A549 (cell line): Measurements from ENCODE around the gene AMY2A. TPM values are rescaled to one million over a fixed set of nuclear protein-coding genes. Genes with fewer than 3 reads are reported as not detected.
"Not testable (repeated sequence)": the region's sequence is repeated elsewhere in the genome, so short reads cannot be mapped to it uniquely, and the experiment has no call there.

Source experiments
- ATAC-seq, 2 experiments: fragments of 200-7000 bp in 1 of 2; fragments of >200 bp in 1 of 2; cut with Nextera tagmentation in 1 of 2; cut with Tn5 transposase in 1 of 2; 3 replicates each; pipeline versions ENCODE4 v1.8.0 to v1.9.1; 2018 to 2020; ENCODE audit warnings: mild to moderate bottlenecking in 1 of 2, moderate library complexity in 1 of 2
- CTCF ChIA-PET: fragments of 300-600 bp; sonication (Branson Sonifier 250); formaldehyde crosslinking; extraction: SDS; loops from one replicate; lab custom pipeline; 2021; ENCODE audit warnings: antibody characterized with exemption, inconsistent platforms; lab: Yijun Ruan, JAX
- POLR2A ChIA-PET: fragments of 350-600 bp; formaldehyde crosslinking; extraction: SDS; loops from one replicate; lab custom pipeline; 2021; ENCODE audit warnings: antibody characterized with exemption, inconsistent platforms; lab: Yijun Ruan, JAX
- DNase-seq, 2 experiments: peaks; one replicate each; pipeline versions ENCODE4 v3.0.0 to v3.0.0-alpha.2; 2011 to 2016; ENCODE audit warnings: low read depth in 1 of 2, low spot score in 1 of 2
- FAIRE-seq: peaks from 2 replicates; lab custom pipeline; 2011; peaks lifted over from hg19 to GRCh38; lab: Jason Lieb, UNC
- H3K27ac ChIP-seq, 2 experiments: fragments of >200 bp; sonication (Bioruptor Twin); formaldehyde crosslinking; 3 replicates each; pipeline ENCODE4 v1.5.1; 2016 to 2017
- H3K4me1 ChIP-seq: fragments of >200 bp; sonication (Bioruptor Twin); formaldehyde crosslinking; 3 replicates; pipeline ENCODE4 v1.6.1; 2016
- H3K4me2 ChIP-seq: fragments of >200 bp; sonication (Bioruptor Twin); formaldehyde crosslinking; 3 replicates; pipeline ENCODE4 v1.6.1; 2016
- H3K4me3 ChIP-seq: fragments of >200 bp; sonication (Bioruptor Twin); formaldehyde crosslinking; 3 replicates; pipeline ENCODE4 v1.5.1; 2016
- H3K9me3 ChIP-seq: fragments of >200 bp; sonication (Bioruptor Twin); formaldehyde crosslinking; 3 replicates; pipeline ENCODE4 v1.6.1; 2016
- ESRRA ChIP-seq: fragments of 150-350 bp; IDR thresholded peaks from 2 replicates; pipeline ENCODE4 v1.6.1; 2014; ENCODE audit warnings: mild to moderate bottlenecking, low read length, borderline replicate concordance
- FOSL2 ChIP-seq, 2 experiments: fragments of 450-650 bp in 1 of 2; fragments of >200 bp in 1 of 2; sonication (Bioruptor Twin) in 1 of 2; formaldehyde crosslinking; IDR thresholded peaks; 2 replicates each; pipeline versions ENCODE4 v1.5.0 to v1.6.1; 2016 to 2020; ENCODE audit warnings: mild to moderate bottlenecking in 1 of 2, moderate library complexity in 1 of 2
- FOXS1 ChIP-seq: fragments of 250-450 bp; sonication (Bioruptor Pico); IDR thresholded peaks from 2 replicates; pipeline ENCODE4 v1.5.0; 2020; ENCODE audit warnings: mild to moderate bottlenecking, moderate library complexity
- HDAC2 ChIP-seq: fragments of 200-600 bp; sonication (generic); IDR thresholded peaks from 2 replicates; pipeline ENCODE4 v1.6.1; 2016
- HES2 ChIP-seq: fragments of >200 bp; sonication (Bioruptor Twin); formaldehyde crosslinking; IDR thresholded peaks from 2 replicates; pipeline ENCODE4 v1.6.1; 2016
- HOXB5 ChIP-seq: fragments of 250-450 bp; sonication (Bioruptor Pico); IDR thresholded peaks from 2 replicates; pipeline ENCODE4 v1.5.0; 2020; ENCODE audit warnings: mild to moderate bottlenecking, moderate library complexity
- JUNB ChIP-seq: fragments of >200 bp; sonication (Bioruptor Twin); formaldehyde crosslinking; IDR thresholded peaks from 2 replicates; pipeline ENCODE4 v1.6.1; 2016
- NFE2L2 ChIP-seq: fragments of 150-350 bp; conservative IDR thresholded peaks from 2 replicates; pipeline ENCODE4 v1.6.1; 2014; ENCODE audit warnings: low read length
- NR3C1 ChIP-seq: fragments of >200 bp; sonication (Bioruptor Twin); formaldehyde crosslinking; IDR thresholded peaks from 3 replicates; pipeline ENCODE4 v1.6.1; 2017
- POLR2A ChIP-seq: IDR thresholded peaks from 2 replicates; pipeline ENCODE4 v1.6.1; 2012; ENCODE audit warnings: mild to moderate bottlenecking, low read length
- RARB ChIP-seq: fragments of 250-450 bp; sonication (Bioruptor Pico); IDR thresholded peaks from 2 replicates; pipeline ENCODE4 v1.8.0; 2021; ENCODE audit warnings: mild to moderate bottlenecking, moderate library complexity
- TFCP2L1 ChIP-seq: fragments of 250-450 bp; sonication (Bioruptor Pico); IDR thresholded peaks from 2 replicates; pipeline ENCODE4 v1.5.0; 2021; ENCODE audit warnings: mild to moderate bottlenecking
- USF2 ChIP-seq: fragments of 450-650 bp; IDR thresholded peaks from 2 replicates; pipeline ENCODE4 v1.6.1; 2014; ENCODE audit warnings: antibody characterized with exemption
- ZFP36 ChIP-seq: fragments of 450-650 bp; IDR thresholded peaks from 2 replicates; pipeline ENCODE4 v1.6.1; 2014; ENCODE audit warnings: borderline replicate concordance; ENCODE audit not compliant: partially characterized antibody
- ZNF302 ChIP-seq: fragments of 250-450 bp; sonication (Bioruptor Pico); IDR thresholded peaks from 2 replicates; pipeline ENCODE4 v1.9.0; 2021; ENCODE audit warnings: inconsistent platforms, mild to moderate bottlenecking, moderate library complexity
- WGBS: methylation state at CpG from one replicate; pipeline ENCODE4 v1.1.6; 2017; ENCODE audit errors: missing lambda C conversion rate; 5-methylcytosine and 5-hydroxymethylcytosine counted together
- polyA minus RNA-seq: library from RNA; depleted of rRNA, polyadenylated mRNA; stranded (reverse); fragments of >200 nt; gene quantifications from 2 replicates; pipeline ENCODE4 v1.2.3, GENCODE V29; 2011; rRNA and poly(A)+ RNA removed
- polyA plus RNA-seq, 4 experiments: library from polyadenylated mRNA; depleted of rRNA in 3 of 4; stranded (reverse); fragments of >200 nt; fragmentation: RNase III in 1 of 4; extraction: RNeasy Plus Mini Kit Qiagen cat#74134 plus additional on column Dnase treatment in 1 of 4; gene quantifications; 2 replicates in 3 of 4; 3 replicates in 1 of 4; pipeline ENCODE4 v1.2.3, GENCODE V29; 2011 to 2017
- TF ChIP-seq, protein P1 (sequence below): fragments of >200 bp; sonication (Bioruptor Twin); formaldehyde crosslinking; IDR thresholded peaks from 3 replicates; pipeline ENCODE4 v1.6.1; 2016
- TF ChIP-seq, protein P2 (sequence below): fragments of >200 bp; sonication (Bioruptor Twin); formaldehyde crosslinking; IDR thresholded peaks from 3 replicates; pipeline ENCODE4 v1.5.1; 2016
- TF ChIP-seq, protein P3 (sequence below): IDR thresholded peaks from 2 replicates; pipeline ENCODE4 v1.6.1; 2012; ENCODE audit warnings: low read depth, borderline replicate concordance
- TF ChIP-seq, protein P4 (sequence below): fragments of 200-600 bp; sonication (generic); IDR thresholded peaks from 2 replicates; pipeline ENCODE4 v1.6.1; 2016; ENCODE audit warnings: antibody characterized with exemption, mild to moderate bottlenecking, moderate library complexity

AMY2A gene
- not detected in 2 replicates for polyA plus RNA-seq (2011; rRNA removed)
- polyA plus RNA-seq (2012; cell fraction: cytosol; rRNA removed) = not detected in 2 replicates
- polyA plus RNA-seq (2012; cell fraction: nucleus; rRNA removed) = not detected in 2 replicates
- not detected in 3 replicates for polyA plus RNA-seq (2017; fragmentation: RNase III; extraction: RNeasy Plus Mini Kit Qiagen cat#74134 plus additional on column Dnase treatment)
- polyA minus RNA-seq = not detected in 2 replicates

- H3K4me1 ChIP-seq, H3K4me2 ChIP-seq, CTCF ChIA-PET, H3K4me3 ChIP-seq, ATAC-seq, POLR2A ChIA-PET, DNase-seq, FAIRE-seq, H3K9me3 ChIP-seq, H3K27ac ChIP-seq: not testable (repeated sequence)
- WGBS = 40% methylated on average over 3 of the region's 3 CpGs
These were observed at the start of gene AMY2A for GRCh38 chr1:103616994-103617477. AMY2A (plus strand) TSS chr1:103617427; CDS start chr1:103617441, 14 bp downstream.

DNA sequence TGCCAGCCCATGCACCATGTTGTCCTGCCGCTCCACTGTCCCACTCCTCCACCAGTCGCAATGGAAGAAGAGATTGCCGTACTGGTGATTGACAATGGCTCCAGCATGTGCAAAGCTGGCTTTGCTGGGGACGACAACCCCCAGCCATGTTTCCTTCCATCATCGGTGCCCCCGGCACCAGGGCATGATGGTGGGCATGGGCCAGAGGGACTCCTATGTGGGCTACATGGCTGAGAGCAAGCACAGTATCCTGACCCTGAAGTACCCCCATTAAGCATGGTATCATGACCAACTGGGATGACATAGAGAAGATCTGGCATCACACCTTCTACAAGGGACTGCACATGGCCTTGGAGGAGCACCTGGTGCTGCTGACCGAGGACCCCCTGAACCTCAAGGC lies 47.7 kb upstream of the AMY2A start:
- H3K4me2 ChIP-seq = no peak overlapping the region
- H3K4me1 ChIP-seq = no peaks in the 10 kb centered on the region
- 93% methylated on average over 2 of the region's 7 CpGs for WGBS
- no peaks in the 10 kb centered on the region for H3K9me3 ChIP-seq
- ChIA-PET CTCF (no interaction called here), POLR2A (no interaction called here)
- no peak overlapping the region for H3K27ac ChIP-seq
- no peak for ATAC-seq
- no peak for DNase-seq
- no peak for TF ChIP-seq ESRRA
- TF ChIP-seq FOSL2 (IDR thresholded peaks at IDR 0.05) = no peak
- no peak for TF ChIP-seq FOSL2 (CRISPR knock-in tag; IDR thresholded peaks at IDR 0.05)
- no peak for TF ChIP-seq HES2
- TF ChIP-seq, protein P1, sequence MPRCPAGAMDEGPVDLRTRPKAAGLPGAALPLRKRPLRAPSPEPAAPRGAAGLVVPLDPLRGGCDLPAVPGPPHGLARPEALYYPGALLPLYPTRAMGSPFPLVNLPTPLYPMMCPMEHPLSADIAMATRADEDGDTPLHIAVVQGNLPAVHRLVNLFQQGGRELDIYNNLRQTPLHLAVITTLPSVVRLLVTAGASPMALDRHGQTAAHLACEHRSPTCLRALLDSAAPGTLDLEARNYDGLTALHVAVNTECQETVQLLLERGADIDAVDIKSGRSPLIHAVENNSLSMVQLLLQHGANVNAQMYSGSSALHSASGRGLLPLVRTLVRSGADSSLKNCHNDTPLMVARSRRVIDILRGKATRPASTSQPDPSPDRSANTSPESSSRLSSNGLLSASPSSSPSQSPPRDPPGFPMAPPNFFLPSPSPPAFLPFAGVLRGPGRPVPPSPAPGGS = no peak
- no peak for TF ChIP-seq NFE2L2
- no peak for TF ChIP-seq HOXB5 (CRISPR knock-in tag)
- no peak for TF ChIP-seq JUNB
- TF ChIP-seq, protein P2, sequence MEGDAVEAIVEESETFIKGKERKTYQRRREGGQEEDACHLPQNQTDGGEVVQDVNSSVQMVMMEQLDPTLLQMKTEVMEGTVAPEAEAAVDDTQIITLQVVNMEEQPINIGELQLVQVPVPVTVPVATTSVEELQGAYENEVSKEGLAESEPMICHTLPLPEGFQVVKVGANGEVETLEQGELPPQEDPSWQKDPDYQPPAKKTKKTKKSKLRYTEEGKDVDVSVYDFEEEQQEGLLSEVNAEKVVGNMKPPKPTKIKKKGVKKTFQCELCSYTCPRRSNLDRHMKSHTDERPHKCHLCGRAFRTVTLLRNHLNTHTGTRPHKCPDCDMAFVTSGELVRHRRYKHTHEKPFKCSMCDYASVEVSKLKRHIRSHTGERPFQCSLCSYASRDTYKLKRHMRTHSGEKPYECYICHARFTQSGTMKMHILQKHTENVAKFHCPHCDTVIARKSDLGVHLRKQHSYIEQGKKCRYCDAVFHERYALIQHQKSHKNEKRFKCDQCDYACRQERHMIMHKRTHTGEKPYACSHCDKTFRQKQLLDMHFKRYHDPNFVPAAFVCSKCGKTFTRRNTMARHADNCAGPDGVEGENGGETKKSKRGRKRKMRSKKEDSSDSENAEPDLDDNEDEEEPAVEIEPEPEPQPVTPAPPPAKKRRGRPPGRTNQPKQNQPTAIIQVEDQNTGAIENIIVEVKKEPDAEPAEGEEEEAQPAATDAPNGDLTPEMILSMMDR = no peak
- no peak for TF ChIP-seq USF2
- no peak for TF ChIP-seq HDAC2
- TF ChIP-seq POLR2A = no peak
- TF ChIP-seq TFCP2L1 (CRISPR knock-in tag) = no peak
- TF ChIP-seq, protein P3, sequence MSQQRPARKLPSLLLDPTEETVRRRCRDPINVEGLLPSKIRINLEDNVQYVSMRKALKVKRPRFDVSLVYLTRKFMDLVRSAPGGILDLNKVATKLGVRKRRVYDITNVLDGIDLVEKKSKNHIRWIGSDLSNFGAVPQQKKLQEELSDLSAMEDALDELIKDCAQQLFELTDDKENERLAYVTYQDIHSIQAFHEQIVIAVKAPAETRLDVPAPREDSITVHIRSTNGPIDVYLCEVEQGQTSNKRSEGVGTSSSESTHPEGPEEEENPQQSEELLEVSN = no peak
- TF ChIP-seq, protein P4, sequence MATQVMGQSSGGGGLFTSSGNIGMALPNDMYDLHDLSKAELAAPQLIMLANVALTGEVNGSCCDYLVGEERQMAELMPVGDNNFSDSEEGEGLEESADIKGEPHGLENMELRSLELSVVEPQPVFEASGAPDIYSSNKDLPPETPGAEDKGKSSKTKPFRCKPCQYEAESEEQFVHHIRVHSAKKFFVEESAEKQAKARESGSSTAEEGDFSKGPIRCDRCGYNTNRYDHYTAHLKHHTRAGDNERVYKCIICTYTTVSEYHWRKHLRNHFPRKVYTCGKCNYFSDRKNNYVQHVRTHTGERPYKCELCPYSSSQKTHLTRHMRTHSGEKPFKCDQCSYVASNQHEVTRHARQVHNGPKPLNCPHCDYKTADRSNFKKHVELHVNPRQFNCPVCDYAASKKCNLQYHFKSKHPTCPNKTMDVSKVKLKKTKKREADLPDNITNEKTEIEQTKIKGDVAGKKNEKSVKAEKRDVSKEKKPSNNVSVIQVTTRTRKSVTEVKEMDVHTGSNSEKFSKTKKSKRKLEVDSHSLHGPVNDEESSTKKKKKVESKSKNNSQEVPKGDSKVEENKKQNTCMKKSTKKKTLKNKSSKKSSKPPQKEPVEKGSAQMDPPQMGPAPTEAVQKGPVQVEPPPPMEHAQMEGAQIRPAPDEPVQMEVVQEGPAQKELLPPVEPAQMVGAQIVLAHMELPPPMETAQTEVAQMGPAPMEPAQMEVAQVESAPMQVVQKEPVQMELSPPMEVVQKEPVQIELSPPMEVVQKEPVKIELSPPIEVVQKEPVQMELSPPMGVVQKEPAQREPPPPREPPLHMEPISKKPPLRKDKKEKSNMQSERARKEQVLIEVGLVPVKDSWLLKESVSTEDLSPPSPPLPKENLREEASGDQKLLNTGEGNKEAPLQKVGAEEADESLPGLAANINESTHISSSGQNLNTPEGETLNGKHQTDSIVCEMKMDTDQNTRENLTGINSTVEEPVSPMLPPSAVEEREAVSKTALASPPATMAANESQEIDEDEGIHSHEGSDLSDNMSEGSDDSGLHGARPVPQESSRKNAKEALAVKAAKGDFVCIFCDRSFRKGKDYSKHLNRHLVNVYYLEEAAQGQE = no peak
- no peak for TF ChIP-seq NR3C1
- TF ChIP-seq RARB (CRISPR knock-in tag) = no peak
- no peak for TF ChIP-seq FOXS1 (CRISPR knock-in tag)
- no peak for TF ChIP-seq ZNF302 (CRISPR knock-in tag)
- TF ChIP-seq ZFP36 = no peak
- FAIRE-seq = no peak
- H3K4me3 ChIP-seq = no peak overlapping the region

DNA sequence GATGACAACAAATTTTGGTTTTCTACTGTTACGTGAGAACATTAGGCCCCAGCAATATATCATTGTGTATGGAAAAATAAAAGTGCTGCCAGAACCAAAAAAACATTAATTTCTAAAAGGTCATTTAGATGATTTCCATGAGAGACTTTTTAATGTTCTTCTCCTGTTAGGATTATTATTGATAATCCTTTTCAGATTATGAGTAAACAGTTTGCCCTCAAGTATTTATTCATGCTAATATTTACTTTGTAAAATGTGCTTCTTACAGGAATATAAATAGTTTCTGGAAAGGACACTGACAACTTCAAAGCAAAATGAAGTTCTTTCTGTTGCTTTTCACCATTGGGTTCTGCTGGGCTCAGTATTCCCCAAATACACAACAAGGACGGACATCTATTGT lies 45.9 kb upstream of the AMY2A start, which contains the start of gene AMY2B:
TSS of gene AMY2B (plus strand) at position 301 of the 400 bp plus-strand sequence. CDS start at position 315, 14 bp downstream.
- WGBS = 75% methylated on average over 2 of the region's 2 CpGs
- POLR2A ChIA-PET, H3K4me1 ChIP-seq, DNase-seq, H3K27ac ChIP-seq, H3K4me3 ChIP-seq, H3K4me2 ChIP-seq, CTCF ChIA-PET, ATAC-seq, FAIRE-seq, H3K9me3 ChIP-seq: not testable (repeated sequence)
